ENCODE measurements around the gene MORN1.

Gene MORN1

DNA sequence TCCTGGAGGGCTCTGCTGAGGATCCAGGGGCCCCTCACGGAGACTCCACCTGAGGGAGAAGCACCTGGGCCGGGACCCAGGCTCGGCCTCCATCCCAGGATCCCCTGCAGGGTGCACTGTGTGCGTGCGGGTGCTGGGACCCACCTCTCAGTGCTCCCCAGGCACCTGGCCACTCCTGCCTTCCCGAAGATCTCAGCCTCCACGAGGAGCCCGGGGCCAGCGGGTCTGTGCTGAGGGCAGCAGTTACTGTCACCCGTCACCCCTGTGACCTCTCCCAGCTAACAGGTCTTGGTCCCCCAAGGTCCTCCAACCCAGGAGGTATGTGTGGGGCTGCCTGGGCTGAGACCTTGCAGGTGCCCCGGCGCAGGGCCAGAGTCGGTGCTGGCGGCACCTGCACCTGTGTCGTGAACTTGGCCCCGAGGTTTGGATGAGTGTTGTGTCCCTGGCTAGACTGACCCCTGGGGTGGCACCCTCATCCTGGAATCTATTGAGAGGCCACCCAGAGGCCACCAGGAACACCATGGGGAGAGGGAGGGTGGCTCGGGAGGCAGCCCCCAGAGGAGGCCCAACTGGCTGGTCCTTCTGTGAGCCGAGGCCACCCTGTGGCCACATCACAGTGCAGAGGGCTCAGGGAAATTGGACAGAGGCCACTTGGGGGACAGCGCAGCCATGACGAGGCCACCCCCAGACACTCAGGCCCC, 17.7 kb downstream of the MORN1 start:
- DNase-seq (ENCODE audit: low spot score): peak; percentile 23

GRCh38 chr1:2372551-2373490, 18.5 kb downstream of the MORN1 start:
- peak; percentile 28 for DNase-seq (ENCODE audit: low spot score)

- DNase-seq (ENCODE audit: low spot score): no peak
Observed at GRCh38 chr1:2368053-2368744, 23.2 kb downstream of the MORN1 start.

GRCh38 chr1:2363847-2364513, 27.4 kb downstream of the MORN1 start:
- DNase-seq (ENCODE audit: low spot score): no peak

DNA sequence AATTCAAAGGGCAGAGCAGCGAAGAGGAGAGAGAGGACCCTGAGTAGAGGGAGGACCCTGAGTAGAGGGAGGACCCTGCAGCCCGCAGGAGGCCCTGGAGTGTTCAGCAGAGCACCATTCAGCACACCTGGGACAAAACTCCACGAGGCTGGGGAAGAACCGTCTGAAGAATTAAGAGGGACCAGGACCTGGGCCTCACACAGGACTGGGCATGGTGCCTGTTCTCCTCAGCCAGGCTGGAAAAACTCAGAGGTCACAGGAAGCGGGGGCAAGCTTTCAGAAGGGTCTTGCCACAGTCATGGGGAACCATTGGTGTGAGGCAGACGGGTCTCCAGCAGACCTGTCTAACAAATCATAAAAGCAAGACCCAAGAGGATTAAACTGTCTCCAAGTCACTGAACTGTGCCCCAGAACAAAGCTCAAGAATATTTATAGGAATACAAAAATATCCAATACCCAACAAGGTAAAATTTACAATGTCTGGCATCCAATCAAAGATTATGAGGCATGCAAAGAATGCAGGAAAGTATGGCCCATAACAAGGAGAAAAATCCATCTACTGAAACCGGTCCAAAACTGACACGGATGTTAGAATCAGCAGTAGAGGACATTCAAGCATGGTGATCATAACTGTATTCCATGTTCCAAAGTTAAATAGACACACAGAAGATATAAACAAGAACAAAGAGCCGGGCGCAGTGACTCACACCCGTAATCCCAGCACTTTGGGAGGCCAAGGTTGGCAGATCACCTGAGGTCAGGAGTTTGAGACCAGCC, 30.6 kb downstream of the MORN1 start:
- DNase-seq (ENCODE audit: low spot score): no peak

- no peak for DNase-seq (ENCODE audit: low spot score)
Observed at GRCh38 chr1:2358651-2359640, 32.4 kb downstream of the MORN1 start.

GRCh38 chr1:2358072-2358471, 33.3 kb downstream of the MORN1 start:
- DNase-seq (ENCODE audit: low spot score): no peak

- no peak for DNase-seq (ENCODE audit: low spot score)
Observed at GRCh38 chr1:2356911-2357845, 34.2 kb downstream of the MORN1 start.

DNA sequence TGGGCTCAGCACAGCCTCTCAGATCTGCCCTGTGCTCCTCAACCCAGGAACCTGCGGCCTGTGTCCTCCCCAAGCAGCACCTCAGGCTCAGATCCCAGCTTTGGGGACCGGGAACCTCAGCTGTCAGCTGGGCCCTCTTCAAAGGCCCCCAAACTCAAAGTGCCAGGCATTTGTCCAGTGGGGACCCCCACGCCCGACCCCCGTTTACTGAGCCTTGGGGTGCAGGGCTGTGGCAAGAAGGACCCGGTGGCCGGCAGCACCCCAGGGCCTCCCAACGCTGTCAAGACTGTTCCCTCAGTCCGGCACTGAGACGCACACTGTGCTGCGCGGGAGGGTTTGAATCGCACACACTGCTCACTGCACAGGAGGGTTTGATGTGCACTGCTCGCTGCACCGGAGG, 35.0 kb downstream of the MORN1 start:
- DNase-seq (ENCODE audit: low spot score): no peak

- no peak for DNase-seq (ENCODE audit: low spot score)
Observed at GRCh38 chr1:2355373-2356261, 35.7 kb downstream of the MORN1 start.

- no peak for DNase-seq (ENCODE audit: low spot score)
Observed at GRCh38 chr1:2354511-2355372, 36.6 kb downstream of the MORN1 start.

DNA sequence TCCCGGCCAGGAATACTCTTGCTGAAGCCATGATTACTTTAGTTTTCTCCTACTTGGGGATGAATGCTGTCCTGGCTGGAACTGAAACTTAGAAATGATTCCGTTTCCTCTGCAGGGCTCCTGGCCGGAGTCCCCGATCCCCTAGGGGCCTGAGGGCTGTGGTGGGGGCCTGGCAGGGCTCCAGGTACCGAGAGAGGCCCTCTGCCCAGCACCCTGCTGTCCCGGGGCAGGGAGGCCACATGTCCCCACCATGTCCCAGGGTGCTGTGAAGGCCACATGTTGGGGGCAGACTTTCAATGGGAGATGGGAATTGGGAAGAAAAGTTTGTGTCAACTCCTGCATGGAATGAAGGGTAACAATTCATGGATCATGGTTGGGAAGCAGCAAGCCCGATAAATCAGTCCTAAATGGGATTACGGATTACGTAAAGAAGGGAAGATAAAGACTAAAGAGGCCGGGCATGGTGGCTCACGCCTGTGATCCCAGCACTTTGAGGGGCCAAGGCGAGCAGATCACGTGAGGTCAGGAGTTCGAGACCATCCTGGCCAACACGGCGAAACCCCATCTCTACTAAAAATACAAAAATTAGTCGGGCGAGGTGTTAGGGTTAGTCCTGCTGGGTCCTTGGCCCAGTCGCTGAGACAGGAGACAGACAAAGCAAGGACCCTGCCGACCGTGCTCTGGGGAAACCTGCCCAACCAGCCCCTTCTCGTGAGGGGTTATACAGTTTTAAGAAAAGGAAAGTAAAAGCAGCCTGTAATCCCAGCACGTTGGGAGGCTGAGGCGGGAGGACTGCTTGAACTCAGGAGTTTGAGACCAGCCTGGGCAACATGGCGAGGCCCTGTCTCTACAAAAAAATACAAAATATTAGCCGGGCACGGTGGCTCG, 37.6 kb downstream of the MORN1 start:
- DNase-seq (ENCODE audit: low spot score): no peak

GRCh38 chr1:2352897-2353550, 38.3 kb downstream of the MORN1 start:
- no peak for DNase-seq (ENCODE audit: low spot score)

DNA sequence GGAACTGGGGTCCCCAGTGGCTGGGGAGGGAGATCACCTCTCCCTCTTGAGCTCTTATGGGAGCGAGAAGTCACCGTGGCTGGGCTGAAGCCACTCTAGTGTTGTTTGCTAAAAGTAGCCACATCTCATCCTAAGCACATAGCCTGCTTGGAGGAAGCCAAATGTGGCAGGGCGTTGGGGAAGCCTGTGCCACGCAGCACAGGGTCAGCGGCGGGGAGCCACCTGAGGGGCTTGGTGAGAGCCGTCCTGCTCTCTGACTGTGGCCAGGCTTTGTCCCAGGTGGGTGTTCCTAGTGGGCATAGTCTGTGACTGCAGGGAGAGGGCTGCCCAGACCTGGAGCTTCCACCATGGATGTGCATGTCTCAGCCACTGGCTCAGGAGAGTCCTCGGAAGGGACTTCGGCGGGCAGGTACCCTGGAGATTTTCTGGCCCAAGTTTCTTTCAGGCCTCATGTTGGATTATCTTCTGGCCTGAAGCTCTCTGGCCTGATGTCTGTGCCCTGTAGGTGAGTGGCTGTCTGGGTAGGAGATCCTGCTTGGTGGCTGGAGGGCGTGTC, 38.9 kb downstream of the MORN1 start:
- DNase-seq (ENCODE audit: low spot score): no peak

- DNase-seq (ENCODE audit: low spot score): no peak
Observed at GRCh38 chr1:2351723-2352122, 39.6 kb downstream of the MORN1 start.

All from iPS-NIHi11 (cell line).